Measurements from ENCODE around the gene VAT1L.
"Not testable (repeated sequence)": the region's sequence is repeated elsewhere in the genome, so short reads cannot be mapped to it uniquely, and the experiment has no call there.

VAT1L gene

GRCh38 chr16:77989846-77990245 is 201.5 kb downstream of the VAT1L start:
- no peak for TF ChIP-seq CTCF (IDR thresholded peaks at IDR 0.05; ENCODE audit: low read length, missing control alignments)
- no peak for DNase-seq (ENCODE audit: low read depth)

GRCh38 chr16:77991701-77992100 is 203.3 kb downstream of the VAT1L start:
- no peak for TF ChIP-seq CTCF (IDR thresholded peaks at IDR 0.05; ENCODE audit: low read length, missing control alignments)
- no peak overlapping the region for H3K4me3 ChIP-seq (replicated peaks; ENCODE audit: low read depth, low read length)
- DNase-seq (ENCODE audit: low read depth), result no peak

More at GRCh38 chr16:77989846-77990245, 201.5 kb downstream of the VAT1L start:
- no peak overlapping the region for H3K4me3 ChIP-seq (replicated peaks; ENCODE audit: low read depth, low read length)

GRCh38 chr16:77992381-77992780 is 204.0 kb downstream of the VAT1L start:
- DNase-seq (ENCODE audit: low read depth), result not testable (repeated sequence)

GRCh38 chr16:77993111-77993985 is 205.0 kb downstream of the VAT1L start:
- no peak for TF ChIP-seq CTCF (IDR thresholded peaks at IDR 0.05; ENCODE audit: low read length, missing control alignments)
- DNase-seq (ENCODE audit: low read depth), result no peak

More at GRCh38 chr16:77992381-77992780, 204.0 kb downstream of the VAT1L start:
- not testable (repeated sequence) for H3K4me3 ChIP-seq (replicated peaks; ENCODE audit: low read depth, low read length)

GRCh38 chr16:77995843-77996455 is 207.6 kb downstream of the VAT1L start:
- DNase-seq (ENCODE audit: low read depth), result no peak
- TF ChIP-seq CTCF (IDR thresholded peaks at IDR 0.05; ENCODE audit: low read length, missing control alignments), result no peak
- H3K4me3 ChIP-seq (replicated peaks; ENCODE audit: low read depth, low read length), result no peak overlapping the region

More at GRCh38 chr16:77993111-77993985, 205.0 kb downstream of the VAT1L start:
- no peak overlapping the region for H3K4me3 ChIP-seq (replicated peaks; ENCODE audit: low read depth, low read length)

GRCh38 chr16:77998350-77999023 is 210.1 kb downstream of the VAT1L start:
- DNase-seq (ENCODE audit: low read depth), result no peak
- H3K4me3 ChIP-seq (replicated peaks; ENCODE audit: low read depth, low read length), result no peak overlapping the region
- no peak for TF ChIP-seq CTCF (IDR thresholded peaks at IDR 0.05; ENCODE audit: low read length, missing control alignments)

- no peak for DNase-seq (ENCODE audit: low read depth)
These were observed 213.2 kb downstream of the VAT1L start for GRCh38 chr16:78001451-78002025.

More at GRCh38 chr16:78001451-78002025, 213.2 kb downstream of the VAT1L start:
- no peak for TF ChIP-seq CTCF (IDR thresholded peaks at IDR 0.05; ENCODE audit: low read length, missing control alignments)
- H3K4me3 ChIP-seq (replicated peaks; ENCODE audit: low read depth, low read length), result no peak overlapping the region

Data from fibroblast of pulmonary artery (primary cell).